HG03175 (cell line): ENCODE results near the gene GJA9.
"Not testable (repeated sequence)": the region's sequence is repeated elsewhere in the genome, so short reads cannot be mapped to it uniquely, and the experiment has no call there.

ENCODE experiments used
- ATAC-seq: cut with Tn5 transposase; IDR thresholded peaks from one replicate; pipeline ENCODE4 v1.9.1; 2021; ENCODE audit warnings: mild to moderate bottlenecking, moderate library complexity; ENCODE audit not compliant: unreplicated experiment

The GJA9 gene

DNA sequence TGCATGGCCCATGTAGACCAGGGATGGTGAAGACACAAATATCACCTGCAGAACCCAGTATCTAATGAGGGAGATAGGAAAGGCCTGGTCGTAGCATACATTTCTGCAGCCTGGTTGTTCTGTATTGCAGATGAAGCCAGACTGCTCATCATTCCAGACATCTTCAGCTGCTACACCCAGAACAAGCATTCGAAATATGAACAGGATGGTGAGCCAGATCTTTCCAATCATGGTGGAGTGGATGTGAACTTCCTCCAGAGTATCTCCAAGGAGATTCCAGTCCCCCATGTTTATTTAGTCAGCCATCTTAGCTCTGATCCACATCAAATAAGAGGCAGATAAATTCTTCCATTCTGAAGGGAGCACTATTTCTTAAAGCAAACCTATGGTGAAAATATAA lies 5.6 kb downstream of the GJA9 start:
- no peak for ATAC-seq

DNA sequence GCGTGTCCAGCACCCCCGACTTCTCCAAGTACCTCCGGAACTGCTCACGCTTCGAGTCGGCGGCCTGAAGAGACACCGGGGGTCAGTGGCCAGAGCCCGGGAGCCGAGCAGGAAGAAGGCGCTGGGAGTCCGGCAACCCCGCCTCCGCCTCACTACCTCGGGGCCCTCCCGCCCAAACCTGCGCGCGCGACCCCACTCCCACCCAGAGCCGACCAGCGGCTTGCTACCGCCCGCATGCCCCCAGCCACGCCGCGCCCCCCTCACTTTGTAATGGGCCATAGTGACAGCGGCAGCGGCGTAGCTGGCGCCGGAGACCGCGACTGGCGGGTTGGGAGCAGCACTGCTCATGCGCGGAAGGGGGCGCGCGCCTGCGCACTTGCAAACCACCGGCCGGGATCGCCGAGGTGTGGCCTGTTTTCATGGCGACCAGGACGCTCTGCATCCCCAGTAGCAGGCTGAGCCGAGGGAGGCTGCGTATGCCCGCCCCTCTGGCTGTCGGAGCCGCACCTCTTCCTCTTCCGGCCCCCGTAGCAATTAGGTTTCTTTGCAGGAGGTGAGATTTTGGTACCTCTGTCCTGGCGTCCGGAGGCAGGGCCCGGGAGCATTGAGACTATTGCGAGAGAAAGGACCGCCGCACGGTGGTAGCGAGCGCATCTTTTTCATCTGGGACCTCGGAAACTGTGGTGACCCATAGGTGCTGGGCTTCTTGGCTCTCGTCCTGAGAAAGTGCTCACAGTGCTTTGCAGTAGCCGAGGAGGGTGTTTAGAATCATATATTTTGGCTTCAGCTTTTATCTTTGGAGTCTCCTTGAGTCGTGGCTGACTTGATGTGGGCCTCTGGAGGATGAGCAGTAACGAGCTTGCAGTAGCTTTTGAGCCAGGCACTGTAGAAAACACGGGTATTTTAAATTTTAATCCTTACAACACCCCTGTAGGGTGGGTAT lies 8.1 kb downstream of the GJA9 start, which contains the start of gene MYCBP:
TSS of gene MYCBP (minus strand) at position 322 of the 943 bp plus-strand sequence. CDS start at position 279, 43 bp downstream.
- ATAC-seq, result peak; percentile 98

DNA sequence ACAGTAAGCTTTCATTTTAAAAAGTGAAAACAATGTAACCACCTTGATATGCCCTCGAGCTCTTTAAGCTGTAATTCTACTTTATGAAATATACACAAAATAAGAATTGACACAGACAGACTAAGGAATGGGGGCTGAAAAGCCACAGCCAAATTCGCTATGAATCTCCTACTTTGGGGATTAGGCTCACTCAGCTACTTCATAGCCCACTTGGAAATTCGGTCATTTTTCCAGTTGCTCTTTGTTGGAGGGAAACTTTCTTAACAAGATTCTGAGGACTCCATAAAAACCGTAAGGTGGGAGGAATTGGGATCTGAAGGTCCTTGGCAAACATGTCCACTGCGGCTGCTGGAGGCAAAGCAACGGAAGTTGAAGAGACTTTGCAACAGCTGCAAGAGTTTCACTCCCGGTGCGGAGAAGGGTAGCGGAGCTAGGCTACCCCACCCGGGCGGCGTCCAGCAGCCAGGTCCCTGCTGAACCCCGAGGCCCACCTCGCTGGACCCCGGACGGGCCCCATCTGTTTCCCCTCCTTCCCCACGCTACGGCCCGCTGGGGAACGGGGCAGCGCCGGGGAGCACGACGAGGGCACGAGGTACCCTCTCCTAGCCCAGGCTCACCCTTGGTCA lies 8.9 kb downstream of the GJA9 start:
- ATAC-seq, result peak; percentile 13

DNA sequence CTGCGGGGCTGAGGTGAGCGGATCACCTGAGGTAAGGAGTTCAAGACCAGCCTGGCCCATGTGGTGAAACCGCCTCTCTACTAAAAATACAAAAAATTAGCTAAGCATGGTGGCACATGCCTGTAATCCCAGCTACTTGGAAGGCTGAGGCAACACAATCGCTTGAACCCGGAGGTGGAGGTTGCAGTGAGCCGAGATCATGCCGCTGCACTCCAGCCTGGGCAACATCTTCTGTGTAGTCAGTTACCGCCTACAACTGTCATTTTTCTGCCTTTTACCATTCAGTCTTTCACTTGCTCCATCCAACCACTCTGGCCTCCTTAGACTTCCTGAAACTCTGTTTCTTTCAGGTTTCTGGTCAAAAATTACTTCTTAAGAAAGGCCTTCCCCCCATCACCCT lies 10.4 kb downstream of the GJA9 start:
- ATAC-seq, result no peak

DNA sequence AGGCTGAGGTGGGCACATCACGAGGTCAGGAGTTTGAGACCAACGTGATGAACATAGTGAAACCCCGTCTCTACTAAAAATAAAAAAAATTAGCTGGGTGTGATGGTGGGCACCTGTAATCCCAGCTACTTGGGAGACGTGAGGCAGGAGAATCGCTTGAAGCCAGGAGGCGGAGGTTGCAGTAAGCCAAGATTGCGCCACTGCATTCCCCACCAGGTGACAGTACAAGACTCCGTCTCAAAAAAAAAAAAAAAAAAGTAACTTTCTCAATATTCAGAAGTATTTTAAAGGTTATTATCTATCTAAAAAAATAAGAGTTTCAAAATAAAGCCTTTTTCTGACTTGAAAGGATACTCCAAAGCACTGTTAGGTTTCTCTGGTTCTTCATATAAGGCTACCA lies 14.2 kb downstream of the GJA9 start:
- no peak for ATAC-seq

DNA sequence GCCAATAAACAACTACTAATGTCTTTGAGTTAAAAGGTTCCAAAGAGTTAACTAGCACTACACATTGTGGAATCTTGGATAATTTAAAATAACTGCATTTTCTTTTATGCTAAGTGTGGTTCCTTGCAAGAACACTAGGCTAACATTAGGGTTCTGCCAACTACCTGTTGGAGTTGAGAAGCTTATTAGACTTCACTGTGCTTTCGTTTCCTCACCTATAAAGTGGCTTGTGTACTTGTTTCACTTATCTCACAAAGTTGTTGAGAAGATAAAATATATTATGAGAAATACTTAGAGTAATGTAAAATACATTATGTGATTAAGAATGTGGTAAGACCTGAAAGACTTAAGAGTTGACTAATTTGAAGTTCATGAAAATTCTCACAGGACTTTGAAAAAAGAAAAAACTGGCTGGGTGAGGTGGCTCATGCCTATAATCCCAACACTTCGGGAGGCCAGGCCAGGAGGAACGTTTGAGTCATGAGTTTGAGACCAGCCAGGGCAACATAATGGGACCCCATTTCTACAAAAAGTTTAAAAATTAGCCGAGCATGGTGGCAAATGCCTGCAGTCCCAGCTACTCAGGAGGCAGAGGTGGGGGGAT lies 16.2 kb downstream of the GJA9 start:
- no peak for ATAC-seq

DNA sequence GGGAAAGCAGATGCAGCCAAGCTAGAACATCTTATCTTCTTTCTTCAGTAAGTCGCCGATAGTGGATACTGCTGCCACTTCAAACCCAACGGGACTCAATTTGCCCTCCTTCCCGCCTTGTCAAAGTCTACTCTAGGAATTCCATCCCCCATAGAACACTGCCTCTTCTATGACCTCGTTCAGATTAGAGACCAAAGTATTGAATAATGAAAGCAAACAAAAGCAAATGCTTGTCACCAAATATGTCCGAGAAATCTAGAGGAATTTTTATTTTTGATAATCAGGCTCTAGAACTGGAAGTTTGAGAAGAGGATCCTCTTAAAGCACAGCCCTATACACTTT lies 21.0 kb downstream of the GJA9 start:
- no peak for ATAC-seq

DNA sequence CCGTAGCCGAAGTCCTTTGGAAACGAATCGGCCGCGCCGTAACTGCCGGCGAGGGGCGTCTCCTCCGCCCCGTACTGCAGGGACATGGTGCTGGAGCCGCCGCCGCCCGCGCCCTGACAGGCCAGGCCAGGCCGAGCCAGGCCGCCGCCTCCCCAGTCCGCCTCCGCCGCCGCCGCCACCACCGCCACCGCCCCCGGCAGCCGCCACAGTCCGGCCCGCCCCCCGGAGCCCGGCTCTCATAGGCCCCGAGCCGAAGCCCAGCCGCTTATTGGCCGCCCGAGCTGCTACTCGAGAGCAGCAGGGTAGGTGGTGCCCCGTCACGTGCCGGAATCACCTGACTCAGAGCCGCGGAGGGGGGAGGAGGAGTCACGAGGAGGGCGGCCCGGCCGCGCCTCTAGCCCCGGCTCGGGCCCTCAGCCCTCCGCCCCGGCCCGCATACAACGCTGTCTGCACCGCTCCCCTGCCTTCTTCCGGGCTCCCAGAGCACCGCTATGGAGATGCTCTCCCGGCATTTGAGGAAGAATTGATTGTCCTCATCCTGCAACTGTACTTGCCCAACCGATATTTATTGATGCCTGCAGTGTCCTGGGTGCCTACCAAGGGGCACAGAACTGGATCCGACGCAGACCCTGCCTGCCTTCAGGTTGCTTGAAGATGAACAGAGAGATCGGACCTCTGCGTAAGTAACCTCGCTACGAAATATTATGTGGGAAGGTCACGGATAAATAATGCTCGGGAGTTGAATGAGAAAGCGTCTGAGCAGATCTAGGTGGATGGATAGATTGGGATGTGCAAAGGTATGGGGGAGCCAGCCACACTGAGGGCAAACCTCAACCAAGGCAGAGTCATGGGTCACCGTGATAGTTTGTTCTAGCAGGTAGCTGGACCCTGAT lies 21.6 kb downstream of the GJA9 start, which contains the start of gene RRAGC:
TSS of gene RRAGC (minus strand) at position 212 of the 893 bp plus-strand sequence. CDS start at position 86, 126 bp downstream.
- ATAC-seq, result peak; percentile 94

DNA sequence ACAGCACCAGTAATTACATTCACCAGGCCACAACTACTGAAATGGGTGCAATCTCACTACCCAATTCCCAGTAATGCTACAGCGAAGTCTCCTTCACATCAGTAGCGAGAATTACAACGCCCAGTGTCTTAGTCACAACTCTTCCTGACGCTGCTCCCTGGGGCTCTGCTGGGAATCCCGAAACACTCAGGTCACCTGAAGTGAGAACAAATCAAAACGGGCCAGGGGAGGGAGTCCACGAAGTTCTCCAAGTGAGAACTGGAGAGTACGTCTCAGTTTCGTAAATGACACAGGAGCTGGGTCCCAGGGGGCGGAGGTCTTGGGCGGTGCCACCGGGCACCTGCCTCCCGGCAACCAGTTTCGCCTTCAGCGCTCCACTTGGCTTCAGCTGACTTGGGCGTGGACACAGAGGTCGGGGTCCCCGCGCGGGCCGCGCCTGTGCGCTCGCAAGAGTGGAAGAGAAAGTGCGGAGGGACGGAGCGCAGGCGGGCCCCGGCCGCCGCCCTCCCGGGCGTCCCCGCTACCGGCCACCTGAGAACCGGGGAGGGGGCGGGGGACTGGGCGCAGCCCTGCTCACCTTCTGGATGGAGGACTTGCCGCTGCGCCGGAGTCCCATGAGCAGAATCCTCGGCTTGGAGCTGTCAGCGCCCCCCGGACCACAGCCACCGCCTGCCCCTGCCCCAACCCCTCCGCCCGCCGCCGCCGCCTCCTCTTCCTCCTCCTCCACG lies 22.4 kb downstream of the GJA9 start:
- peak; percentile 35 for ATAC-seq

DNA sequence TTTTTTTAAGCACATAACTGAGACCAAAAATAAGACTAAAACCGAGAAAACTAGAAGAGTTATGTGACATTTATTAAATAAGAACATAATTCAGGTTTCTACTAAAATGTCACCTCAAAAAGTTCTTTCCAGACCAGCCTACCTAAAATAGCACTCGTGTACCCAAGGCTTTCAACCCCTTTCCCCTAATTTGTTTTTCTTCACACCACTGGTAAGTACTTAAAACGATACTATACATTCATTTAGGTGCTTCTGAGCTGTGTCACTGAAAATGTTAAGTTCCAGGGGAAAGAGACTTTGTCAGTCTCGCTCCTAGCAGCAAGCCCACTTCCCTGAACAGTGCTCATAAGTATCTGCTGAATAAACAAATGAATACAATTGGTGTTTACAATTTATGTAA lies 28.6 kb downstream of the GJA9 start:
- no peak for ATAC-seq

DNA sequence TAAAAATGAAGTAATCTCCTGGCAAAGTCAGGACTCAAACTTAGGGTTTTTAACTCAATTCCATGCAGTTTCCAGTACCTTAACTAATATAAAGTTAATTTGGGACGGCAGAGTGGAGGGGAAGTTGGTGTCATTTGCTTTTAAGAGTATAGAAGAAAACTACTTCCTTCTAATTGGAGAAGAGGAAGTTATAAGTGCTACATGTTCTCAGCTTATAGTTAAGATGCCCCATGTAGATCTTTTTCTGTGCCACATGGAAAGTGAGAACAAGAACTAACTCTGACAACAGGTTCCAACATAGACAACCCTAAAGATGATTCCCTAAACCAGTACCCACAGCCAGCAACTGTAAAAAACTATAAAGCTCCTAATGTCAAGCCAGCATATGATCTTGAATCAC lies 33.3 kb downstream of the GJA9 start:
- no peak for ATAC-seq

DNA sequence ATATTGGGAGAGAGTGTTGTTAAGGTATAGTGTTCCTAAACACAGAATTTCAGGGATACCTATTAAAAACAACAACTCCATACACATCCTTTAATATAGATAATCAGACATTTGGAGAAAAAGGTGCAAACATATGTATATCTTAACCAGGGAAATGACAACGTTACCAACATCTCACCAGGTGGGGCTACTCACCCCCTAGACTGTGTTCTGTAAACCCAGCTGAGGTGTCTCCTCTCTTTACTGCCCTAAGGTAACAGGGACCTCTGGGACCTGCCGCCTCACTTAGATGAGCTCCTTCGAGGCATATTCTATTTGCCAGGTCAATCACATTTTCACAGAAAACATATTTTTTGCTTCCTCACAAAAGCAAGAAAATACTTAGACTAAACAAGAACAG lies 35.2 kb downstream of the GJA9 start:
- no peak for ATAC-seq

DNA sequence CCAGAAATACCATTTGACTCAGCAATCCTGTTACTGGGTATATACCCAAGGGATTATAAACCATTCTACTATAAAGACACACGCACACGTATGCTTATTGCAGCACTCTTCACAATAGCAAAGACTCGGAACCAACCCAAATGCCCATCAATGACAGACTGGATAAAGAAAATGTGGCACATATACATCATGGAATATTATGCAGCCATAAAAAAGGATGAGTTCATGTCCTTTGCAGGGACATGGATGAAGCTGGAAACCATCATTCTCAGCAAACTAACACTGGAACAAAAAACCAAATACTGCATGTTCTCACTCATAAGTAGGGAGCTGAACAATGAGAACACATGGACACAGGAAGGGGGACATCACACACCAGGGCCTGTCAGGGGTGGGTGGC lies 36.3 kb downstream of the GJA9 start:
- not testable (repeated sequence) for ATAC-seq

DNA sequence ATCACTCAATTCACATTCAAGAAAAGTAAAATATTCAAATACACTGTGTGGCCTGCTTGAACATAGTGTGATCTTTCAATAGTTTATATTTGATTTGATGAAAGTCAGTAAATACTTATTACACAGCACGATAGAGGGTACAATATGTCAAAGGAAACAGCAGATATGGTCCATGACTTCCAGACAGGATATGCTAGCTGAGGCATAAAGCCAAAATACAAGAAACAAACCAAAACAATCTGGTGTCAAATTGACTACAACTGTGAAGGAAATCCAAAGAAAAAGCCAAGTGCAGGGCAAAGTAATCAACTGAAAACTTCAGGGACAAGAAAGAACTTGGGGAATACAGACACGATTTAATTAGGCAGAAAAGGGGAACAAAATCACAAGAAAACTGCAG lies 41.1 kb downstream of the GJA9 start:
- ATAC-seq, result no peak

DNA sequence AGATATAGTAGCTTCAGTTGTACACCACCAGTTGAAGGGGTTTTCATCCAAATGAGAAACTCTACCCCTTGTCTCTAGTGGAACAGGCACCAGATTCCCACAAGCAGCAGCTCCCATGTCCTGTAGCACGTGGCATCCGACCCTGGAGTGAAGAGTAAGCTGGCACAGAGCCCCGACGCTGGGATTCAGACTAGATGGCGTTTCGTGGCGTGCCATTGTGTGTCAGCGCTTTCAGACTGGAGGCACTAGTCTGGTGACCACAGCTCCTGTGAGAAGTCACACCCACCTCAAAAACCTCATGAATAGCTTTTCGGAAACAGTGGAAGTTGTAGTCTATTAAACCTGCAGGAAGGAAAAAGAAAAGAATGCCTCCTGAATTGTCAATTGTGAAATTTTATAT lies 42.0 kb downstream of the GJA9 start:
- no peak for ATAC-seq

DNA sequence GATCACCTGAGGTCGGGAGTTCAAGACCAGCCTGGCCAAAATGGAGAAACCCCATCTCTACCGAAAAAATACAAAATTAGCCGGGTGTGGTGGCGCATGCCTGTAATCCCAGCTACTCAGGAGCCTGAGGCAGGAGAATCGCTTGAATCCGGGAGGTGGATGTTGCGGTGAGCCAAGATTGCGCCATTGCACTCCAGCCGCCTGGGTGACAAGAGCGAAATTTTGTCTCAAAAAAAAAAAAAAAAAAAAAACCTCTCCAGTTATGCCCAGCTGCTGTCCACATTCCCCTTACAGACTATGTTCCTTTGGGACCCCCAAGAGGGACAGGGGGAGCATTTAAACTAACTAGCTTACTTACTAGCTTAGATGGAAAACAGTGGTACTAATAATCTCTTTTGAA lies 45.1 kb downstream of the GJA9 start:
- not testable (repeated sequence) for ATAC-seq

DNA sequence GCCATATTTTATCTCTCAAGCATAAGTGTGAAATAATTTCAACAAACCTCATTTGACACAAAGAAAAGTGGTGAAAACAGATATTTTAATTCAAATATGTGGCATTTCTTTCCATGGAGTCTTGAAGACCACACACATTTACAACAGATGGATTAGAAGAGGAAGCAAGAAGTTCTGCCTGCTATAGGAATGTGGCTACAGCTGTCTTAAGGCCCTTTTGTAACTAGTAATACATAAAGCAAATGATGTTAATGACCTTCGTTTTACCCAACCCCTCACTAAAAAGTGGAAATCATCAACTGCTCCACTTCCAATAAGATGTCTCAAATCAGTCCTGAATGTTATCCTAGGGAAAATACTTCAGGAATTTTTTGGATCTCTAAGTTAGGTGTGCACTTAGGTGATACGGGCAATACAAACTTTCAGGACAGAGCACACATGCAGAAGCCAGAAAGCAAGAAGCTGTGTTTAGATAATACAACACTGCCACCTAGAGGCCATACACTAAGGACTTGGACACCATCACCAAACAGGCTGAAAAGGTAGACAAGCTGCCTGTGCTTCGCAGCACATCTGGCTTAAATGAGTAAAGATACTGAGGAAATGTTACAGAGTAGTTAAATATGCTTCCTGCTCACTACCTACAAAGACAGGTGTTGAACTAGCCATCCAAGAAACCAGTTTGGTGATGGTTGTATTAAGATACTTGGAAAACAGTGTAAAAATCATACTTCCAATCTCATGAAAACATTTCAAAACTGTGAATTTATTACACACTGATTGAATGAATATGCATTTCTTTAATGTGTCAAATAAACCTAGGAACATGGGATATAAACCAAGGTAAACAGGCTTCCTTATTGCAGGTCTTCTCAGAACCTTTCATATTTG lies 46.2 kb downstream of the GJA9 start:
- peak; percentile 51 for ATAC-seq

DNA sequence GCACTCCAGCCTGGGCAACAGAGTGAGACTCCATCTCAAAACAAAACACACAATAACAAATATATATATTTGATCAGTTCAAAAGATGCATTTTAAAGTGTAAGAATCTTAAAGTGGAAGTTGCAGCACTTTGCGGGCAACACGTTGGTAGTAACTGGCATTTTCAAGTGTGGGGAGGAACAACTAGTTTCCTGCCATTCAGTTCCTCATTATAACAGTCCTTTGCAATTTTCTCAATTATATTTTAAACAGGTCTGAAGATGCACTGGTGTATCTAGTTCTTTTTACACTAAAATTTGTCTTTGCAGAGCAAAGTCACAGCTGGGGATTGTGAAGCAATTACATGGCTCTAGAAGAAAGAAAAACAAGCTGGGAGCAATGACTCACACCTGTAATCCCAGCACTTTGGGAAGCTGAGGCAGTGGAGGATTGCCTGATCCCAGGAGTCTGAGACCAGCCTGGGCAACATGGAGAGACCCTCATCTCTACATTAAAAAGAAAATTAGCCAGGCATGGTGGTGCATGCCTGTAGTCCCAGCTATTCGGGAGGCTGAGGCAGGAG lies 47.1 kb downstream of the GJA9 start:
- ATAC-seq, result no peak

DNA sequence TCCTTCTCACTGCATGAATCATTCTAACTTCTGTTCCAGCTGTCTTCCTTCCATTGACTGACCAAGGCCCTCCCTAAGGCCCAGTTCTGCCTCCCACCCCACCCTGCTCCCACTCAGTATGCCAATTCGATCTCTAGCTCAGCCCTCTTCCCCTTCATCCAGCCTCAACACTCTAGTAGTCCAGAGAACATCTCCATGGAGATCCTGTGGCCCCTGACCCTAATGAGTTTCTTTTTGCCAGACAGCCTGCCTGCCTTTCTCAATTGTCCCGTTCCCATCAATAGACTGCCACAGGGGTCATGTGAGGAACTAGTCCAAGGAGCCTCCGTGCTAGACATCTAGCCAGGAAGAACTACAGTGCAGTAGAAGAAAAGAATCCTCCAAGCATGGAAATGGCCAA lies 48.2 kb downstream of the GJA9 start:
- ATAC-seq, result no peak
